ENCODE measurements around the gene RANBP1. TPM values are rescaled to one million over a fixed set of nuclear protein-coding genes. Genes with fewer than 3 reads are reported as not detected.

Gene RANBP1
- total and polyA plus RNA-seq, 12 donors: 31.8 to 71.7 (median 39.0) TPM

- H3K9me3 ChIP-seq: no peaks in the 10 kb centered on the region
- peak in 1 of 8 donors; percentile 15 for ATAC-seq
- intact Hi-C loops (cut with DNase I): no loop called here
- peaks cover 0 to 20% (median 5%) of the 10 kb centered on the region in 9 donors for H3K36me3 ChIP-seq
- H3K4me3 ChIP-seq: no peak overlapping the region
- no peak for DNase-seq
- no peak overlapping the region for H3K27ac ChIP-seq
- WGBS, 2 donors: 84 to 94% methylated on average over 7 of the region's 7 CpGs
- H3K27me3 ChIP-seq: no peaks in the 10 kb centered on the region
- no peaks in the 10 kb centered on the region for H3K4me1 ChIP-seq
- TF ChIP-seq CTCF (IDR thresholded peaks at IDR 0.05): no peak
Observed at GRCh38 chr22:20069331-20070042, 46.4 kb upstream of the RANBP1 start.

GRCh38 chr22:20071524-20071972 is 44.4 kb upstream of the RANBP1 start:
- intact Hi-C loops (cut with DNase I): no loop called here
- H3K4me1 ChIP-seq: no peaks in the 10 kb centered on the region
- H3K27ac ChIP-seq: no peak overlapping the region
- DNase-seq: no peak
- no peaks in the 10 kb centered on the region for H3K9me3 ChIP-seq
- 62 to 66% methylated on average over 8 of the region's 8 CpGs for WGBS, 2 donors
- TF ChIP-seq CTCF (IDR thresholded peaks at IDR 0.05): no peak
- no peak for ATAC-seq
- peaks cover 0 to 1% (median 0%) of the 10 kb centered on the region in 9 donors for H3K36me3 ChIP-seq
- no peak overlapping the region for H3K4me3 ChIP-seq
- no peaks in the 10 kb centered on the region for H3K27me3 ChIP-seq

- no peak for ATAC-seq
- Histone ChIP-seq H3K4me3 (no peak overlapping the region), H3K27me3 (no peaks in the 10 kb centered on the region), H3K9me3 (no peaks in the 10 kb centered on the region), H3K27ac (no peak overlapping the region), H3K4me1 (peaks cover 7 to 21% (median 16%) of the 10 kb centered on the region in 9 donors), H3K36me3 (no peaks in the 10 kb centered on the region)
- WGBS, 2 donors: 69 to 74% methylated on average over 6 of the region's 6 CpGs
- DNase-seq: no peak
- intact Hi-C loops (cut with DNase I): loop anchor here in 4 of 10 donors (5.0 kb wide), 4 partner anchors 41 to 131 kb away; partner anchors contain the start of genes RANBP1 (in 2 of the 4) and TRMT2A (in 2 of the 4)
- no peak for TF ChIP-seq CTCF (IDR thresholded peaks at IDR 0.05)
Observed at GRCh38 chr22:20076627-20077172, 39.2 kb upstream of the RANBP1 start.

- peak within 1 kb of the TSS; percentile 88 to 97 (median 94) for H3K27ac ChIP-seq
- H3K4me3 ChIP-seq: peak within 1 kb of the TSS; percentile 68 to 99 (median 88)
- DNase-seq (peak; percentile 95), ATAC-seq (peak; percentile 96 to 98 (median 97))
- 0 to 1% methylated on average over 94 to 100 of the region's 100 CpGs for WGBS, 2 donors
- peaks cover 26 to 53% (median 47%) of the 10 kb centered on the region in 9 donors for H3K4me1 ChIP-seq
- peaks cover 0 to 3% (median 0%) of the 10 kb centered on the region in 9 donors for H3K36me3 ChIP-seq
- TF ChIP-seq CTCF (IDR thresholded peaks at IDR 0.05): no peak
- intact Hi-C loops (cut with DNase I): loop anchor here in 6 of 10 donors (2.0 to 5.0 kb wide), 8 partner anchors 37 to 127 kb away; partner anchors contain the start of genes RANBP1 (in 3 of the 6), TANGO2 (in 3 of the 6), TRMT2A (in 3 of the 6) and ARVCF (in 1 of the 6)
- no peaks in the 10 kb centered on the region for H3K9me3 ChIP-seq
- no peaks in the 10 kb centered on the region for H3K27me3 ChIP-seq
Observed at GRCh38 chr22:20079745-20080444, 36.0 kb upstream of the RANBP1 start, which contains the start of gene DGCR8. DGCR8 (plus strand) TSS chr22:20080241; CDS start chr22:20085964, 5,723 bp downstream.

All from heart right ventricle (tissue), 16 donors.